Central memory CD8-positive, alpha-beta T cell (primary cell): ENCODE measurements around the gene C1QB.
"Not testable (repeated sequence)": the region's sequence is repeated elsewhere in the genome, so short reads cannot be mapped to it uniquely, and the experiment has no call there.

Source experiments
- ATAC-seq: fragments of 150-1000 bp; cut with Tn5 transposase; replicated peaks from 2 replicates; pipeline ENCODE4 v1.10.0; 2022; ENCODE audit warnings: mild to moderate bottlenecking, moderate FRiP score, moderate number of reproducible peaks; ENCODE audit not compliant: poor library complexity, severe bottlenecking; ENCODE audit errors: extremely low read depth
- DNase-seq, 2 donors: peaks; one replicate each; pipeline ENCODE4 v3.0.0; 2021; ENCODE audit warnings: low spot score in 2 of 2
- H3K27ac Mint-ChIP-seq: one replicate; pipeline ENCODE4 v1.8.0; 2022; ENCODE audit warnings: low read depth, mild to moderate bottlenecking, moderate library complexity, mixed read lengths
- H3K27me3 Mint-ChIP-seq: one replicate; pipeline ENCODE4 v1.8.0; 2022; ENCODE audit warnings: mixed read lengths
- H3K36me3 Mint-ChIP-seq: one replicate; pipeline ENCODE4 v1.8.0; 2022; ENCODE audit warnings: mild to moderate bottlenecking, moderate library complexity, mixed read lengths; ENCODE audit not compliant: insufficient read depth
- H3K4me1 Mint-ChIP-seq: one replicate; pipeline ENCODE4 v1.8.0; 2022; ENCODE audit warnings: mixed read lengths
- H3K4me3 Mint-ChIP-seq: one replicate; pipeline ENCODE4 v1.8.0; 2022; ENCODE audit warnings: mild to moderate bottlenecking, moderate library complexity, mixed read lengths
- H3K9me3 Mint-ChIP-seq: one replicate; pipeline ENCODE4 v1.8.0; 2022; ENCODE audit warnings: mixed read lengths

The C1QB gene

GRCh38 chr1:22676151-22676550 lies 23.1 kb downstream of the C1QB start:
- not testable (repeated sequence) for H3K36me3 Mint-ChIP-seq, ATAC-seq, H3K27ac Mint-ChIP-seq, H3K4me3 Mint-ChIP-seq, DNase-seq, H3K4me1 Mint-ChIP-seq, H3K9me3 Mint-ChIP-seq
- H3K27me3 Mint-ChIP-seq: peaks cover 35% of the 10 kb centered on the region

DNA sequence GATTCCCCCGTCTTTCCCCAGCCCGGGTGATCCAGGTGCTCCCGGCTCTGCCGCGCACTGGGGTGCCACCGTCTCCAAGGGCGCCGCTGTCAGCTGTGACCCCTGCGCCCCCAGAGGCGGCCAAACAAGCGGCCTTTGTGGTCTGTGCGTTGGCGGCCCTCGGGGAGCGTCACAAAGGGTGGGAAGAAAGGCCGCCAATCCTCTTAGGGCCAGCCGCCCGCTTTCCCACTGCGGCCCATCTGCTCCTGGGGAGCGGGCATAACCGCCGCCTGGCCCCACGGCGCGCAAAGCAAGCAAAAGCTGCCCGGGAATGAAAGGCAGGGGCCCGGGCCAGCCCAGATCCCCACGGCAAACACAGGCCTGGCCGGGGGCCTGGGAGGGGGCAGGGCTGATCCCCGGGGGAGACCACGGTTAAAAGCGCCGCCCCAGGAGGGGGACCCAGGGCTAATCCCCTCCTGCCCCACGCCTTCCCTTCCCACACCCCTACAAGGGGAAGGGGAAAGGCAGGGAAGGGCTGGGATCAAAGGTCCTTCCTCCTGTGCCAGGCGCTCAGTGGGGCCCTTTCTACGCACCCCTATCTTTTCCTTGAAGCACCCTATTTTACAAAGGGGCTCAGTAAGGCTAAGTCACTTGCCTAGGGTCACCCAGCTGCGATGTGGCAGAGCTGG lies 24.0 kb downstream of the C1QB start:
- ATAC-seq (no peak), DNase-seq (no peak)
- H3K4me3 Mint-ChIP-seq: no peak overlapping the region
- peaks cover 26% of the 10 kb centered on the region for H3K27me3 Mint-ChIP-seq
- no peak overlapping the region for H3K27ac Mint-ChIP-seq
- no peaks in the 10 kb centered on the region for H3K36me3 Mint-ChIP-seq
- no peaks in the 10 kb centered on the region for H3K4me1 Mint-ChIP-seq
- H3K9me3 Mint-ChIP-seq: no peaks in the 10 kb centered on the region

GRCh38 chr1:22677931-22678896 lies 25.2 kb downstream of the C1QB start:
- no peaks in the 10 kb centered on the region for H3K4me1 Mint-ChIP-seq
- no peak for DNase-seq
- ATAC-seq: no peak
- H3K4me3 Mint-ChIP-seq: no peak overlapping the region
- H3K36me3 Mint-ChIP-seq: no peaks in the 10 kb centered on the region
- peaks cover 14% of the 10 kb centered on the region for H3K27me3 Mint-ChIP-seq
- H3K27ac Mint-ChIP-seq: no peak overlapping the region
- H3K9me3 Mint-ChIP-seq: no peaks in the 10 kb centered on the region

DNA sequence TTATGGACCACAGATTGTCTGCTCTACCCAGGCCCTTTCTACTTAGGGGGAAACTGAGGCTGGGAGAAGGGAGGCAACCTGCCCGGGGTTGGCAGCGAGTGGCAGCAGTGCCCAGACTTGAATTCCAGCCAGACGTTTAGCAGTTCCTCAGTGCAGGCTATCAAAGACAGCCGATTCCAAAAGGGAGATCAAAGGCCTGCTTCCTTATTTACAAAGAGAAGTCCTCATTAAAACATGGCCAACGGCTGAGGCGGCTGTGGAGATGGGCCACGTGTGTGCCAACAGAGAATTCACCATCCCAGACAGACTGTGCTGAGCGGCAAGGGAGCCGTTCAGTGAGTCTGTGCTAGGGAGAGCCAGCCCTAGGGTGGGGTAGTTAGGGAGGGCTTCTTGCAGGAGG lies 27.7 kb downstream of the C1QB start:
- Mint-ChIP-seq H3K4me3 (no peak overlapping the region), H3K27me3 (peaks cover 24% of the 10 kb centered on the region), H3K27ac (no peak overlapping the region), H3K36me3 (no peaks in the 10 kb centered on the region), H3K4me1 (no peaks in the 10 kb centered on the region), H3K9me3 (no peaks in the 10 kb centered on the region)
- ATAC-seq (no peak), DNase-seq (no peak)

DNA sequence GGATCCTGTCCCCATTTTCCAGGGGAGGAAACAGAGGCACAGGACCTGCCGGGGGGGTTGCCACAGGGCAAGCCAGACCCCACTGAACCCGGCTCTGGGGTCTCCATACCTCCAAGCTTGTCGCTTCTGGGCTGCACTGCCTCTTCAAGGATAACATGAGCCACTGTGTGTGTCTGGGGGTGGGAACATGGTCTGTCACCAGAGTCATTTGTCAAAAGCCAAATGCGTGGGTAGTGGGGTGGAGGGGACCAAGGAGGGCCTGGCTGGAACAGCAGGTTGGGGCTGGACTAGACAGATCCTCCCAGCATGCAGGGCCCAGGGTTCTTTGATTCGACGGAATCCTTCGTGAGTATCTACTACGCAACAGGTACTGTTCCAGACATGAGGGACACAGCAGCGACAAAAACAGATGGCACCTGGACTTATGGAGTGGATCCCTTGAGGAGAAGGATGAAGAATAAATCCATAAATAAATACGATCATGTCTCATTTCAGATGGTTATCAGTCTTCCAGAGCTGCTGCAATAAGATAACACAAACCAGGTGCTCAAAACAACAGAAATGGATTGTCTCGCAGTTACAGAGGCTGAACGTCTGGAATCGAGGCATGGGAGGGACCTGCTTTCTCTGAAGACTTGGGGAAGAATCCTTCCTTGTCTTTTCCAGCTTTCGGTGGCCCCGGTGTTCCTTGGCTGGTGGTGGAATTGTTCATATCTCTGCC lies 28.7 kb downstream of the C1QB start:
- Mint-ChIP-seq H3K4me1 (no peaks in the 10 kb centered on the region), H3K9me3 (no peaks in the 10 kb centered on the region), H3K4me3 (no peak overlapping the region), H3K27me3 (peaks cover 33% of the 10 kb centered on the region), H3K36me3 (no peaks in the 10 kb centered on the region), H3K27ac (no peak overlapping the region)
- DNase-seq: no peak
- ATAC-seq: no peak

GRCh38 chr1:22683547-22683946 lies 30.5 kb downstream of the C1QB start:
- no peak for DNase-seq
- no peaks in the 10 kb centered on the region for H3K4me1 Mint-ChIP-seq
- peaks cover 49% of the 10 kb centered on the region for H3K27me3 Mint-ChIP-seq
- no peak overlapping the region for H3K4me3 Mint-ChIP-seq
- H3K27ac Mint-ChIP-seq: no peak overlapping the region
- H3K9me3 Mint-ChIP-seq: no peaks in the 10 kb centered on the region
- ATAC-seq: no peak
- H3K36me3 Mint-ChIP-seq: no peaks in the 10 kb centered on the region

GRCh38 chr1:22685591-22686059 lies 32.6 kb downstream of the C1QB start:
- H3K27ac Mint-ChIP-seq: no peak overlapping the region
- no peak overlapping the region for H3K4me3 Mint-ChIP-seq
- peaks cover 54% of the 10 kb centered on the region for H3K27me3 Mint-ChIP-seq
- no peaks in the 10 kb centered on the region for H3K36me3 Mint-ChIP-seq
- no peak for DNase-seq
- no peak for ATAC-seq
- H3K9me3 Mint-ChIP-seq: no peaks in the 10 kb centered on the region
- no peaks in the 10 kb centered on the region for H3K4me1 Mint-ChIP-seq

DNA sequence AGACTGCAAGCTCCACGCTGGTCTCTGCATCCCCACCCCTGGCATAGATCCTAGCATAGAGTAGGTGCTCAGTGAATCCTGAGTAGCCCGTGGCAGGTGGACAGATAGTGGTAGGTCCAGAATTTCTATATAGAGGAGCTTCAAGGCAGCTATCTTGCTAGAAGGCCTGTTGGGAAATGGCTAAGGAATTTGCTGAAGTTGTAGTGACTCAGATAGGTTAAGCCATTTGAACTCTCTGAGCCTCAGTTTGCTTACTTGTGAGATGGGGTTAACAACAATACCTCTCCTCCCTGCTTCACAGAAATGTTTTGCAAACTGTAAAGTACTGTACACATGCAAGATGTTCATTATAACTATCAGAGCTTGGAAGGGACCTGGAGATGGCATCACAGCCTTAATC lies 34.2 kb downstream of the C1QB start:
- no peak overlapping the region for H3K4me3 Mint-ChIP-seq
- no peaks in the 10 kb centered on the region for H3K36me3 Mint-ChIP-seq
- ATAC-seq (no peak), DNase-seq (no peak)
- H3K9me3 Mint-ChIP-seq: no peaks in the 10 kb centered on the region
- H3K27me3 Mint-ChIP-seq: peaks cover 54% of the 10 kb centered on the region
- no peaks in the 10 kb centered on the region for H3K4me1 Mint-ChIP-seq
- H3K27ac Mint-ChIP-seq: no peak overlapping the region

DNA sequence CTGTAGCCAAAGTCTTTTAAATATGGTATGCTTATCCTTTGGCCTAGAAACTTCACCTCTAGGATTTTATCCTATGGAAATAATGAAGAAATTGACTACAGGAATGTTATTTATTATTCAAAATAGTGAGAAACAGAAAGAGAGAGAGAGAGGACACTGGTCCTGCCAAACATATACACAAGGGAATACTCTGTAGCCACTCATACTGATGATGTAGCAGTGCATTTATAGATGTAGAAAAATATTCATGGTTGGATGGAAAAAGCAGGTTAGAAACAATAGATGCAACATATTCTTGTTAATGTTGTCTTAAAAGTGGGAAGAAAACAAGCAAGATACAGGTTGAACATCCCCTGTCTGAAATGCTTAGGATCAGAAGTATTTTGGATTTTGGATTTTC lies 35.4 kb downstream of the C1QB start:
- H3K27ac Mint-ChIP-seq: no peak overlapping the region
- no peaks in the 10 kb centered on the region for H3K9me3 Mint-ChIP-seq
- H3K4me1 Mint-ChIP-seq: no peaks in the 10 kb centered on the region
- ATAC-seq (no peak), DNase-seq (no peak)
- H3K36me3 Mint-ChIP-seq: no peaks in the 10 kb centered on the region
- H3K4me3 Mint-ChIP-seq: no peak overlapping the region
- peaks cover 53% of the 10 kb centered on the region for H3K27me3 Mint-ChIP-seq

GRCh38 chr1:22689505-22689904 lies 36.5 kb downstream of the C1QB start:
- Mint-ChIP-seq H3K4me1 (no peaks in the 10 kb centered on the region), H3K36me3 (no peaks in the 10 kb centered on the region), H3K27ac (no peak overlapping the region), H3K4me3 (no peak overlapping the region), H3K9me3 (no peaks in the 10 kb centered on the region), H3K27me3 (peaks cover 43% of the 10 kb centered on the region)
- DNase-seq: no peak
- ATAC-seq: no peak

- Mint-ChIP-seq H3K27me3 (peaks cover 26% of the 10 kb centered on the region), H3K36me3 (no peaks in the 10 kb centered on the region), H3K4me3 (no peak overlapping the region), H3K9me3 (no peaks in the 10 kb centered on the region), H3K27ac (no peak overlapping the region), H3K4me1 (no peaks in the 10 kb centered on the region)
- DNase-seq (no peak), ATAC-seq (no peak)
Measured at GRCh38 chr1:22691031-22691753, 38.2 kb downstream of the C1QB start.

DNA sequence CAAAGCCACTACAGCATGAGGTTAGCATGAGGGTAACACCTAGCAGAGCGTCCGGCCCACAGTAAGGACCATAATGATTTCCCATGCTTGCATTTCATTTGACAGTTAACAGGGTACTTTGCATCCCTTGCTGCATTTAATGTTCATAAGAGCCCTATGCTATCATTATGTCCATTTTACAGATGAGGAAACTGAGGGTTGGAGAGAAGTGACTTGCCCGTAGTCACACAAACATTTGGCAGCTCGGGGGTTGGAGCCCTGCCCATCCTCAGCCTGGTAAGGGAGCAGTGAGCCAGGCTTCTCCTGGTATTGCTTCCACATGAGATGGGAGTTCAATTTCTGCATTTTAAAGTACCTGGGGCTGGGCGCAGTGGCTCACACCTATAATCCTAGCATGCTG lies 41.1 kb downstream of the C1QB start:
- H3K27ac Mint-ChIP-seq: no peak overlapping the region
- no peak for ATAC-seq
- H3K9me3 Mint-ChIP-seq: no peaks in the 10 kb centered on the region
- H3K27me3 Mint-ChIP-seq: peaks cover 5% of the 10 kb centered on the region
- no peaks in the 10 kb centered on the region for H3K4me1 Mint-ChIP-seq
- H3K36me3 Mint-ChIP-seq: no peaks in the 10 kb centered on the region
- DNase-seq: no peak
- H3K4me3 Mint-ChIP-seq: no peak overlapping the region
